ENCODE measurements around the gene GRK7. TPM values are rescaled to one million over a fixed set of nuclear protein-coding genes. Genes with fewer than 3 reads are reported as not detected.

GRK7 gene
- total and polyA plus RNA-seq, 2 of the 13 experiments (the other 11 are each of a cell fraction or from before 2014, with no cell fraction given) = not detected

DNA sequence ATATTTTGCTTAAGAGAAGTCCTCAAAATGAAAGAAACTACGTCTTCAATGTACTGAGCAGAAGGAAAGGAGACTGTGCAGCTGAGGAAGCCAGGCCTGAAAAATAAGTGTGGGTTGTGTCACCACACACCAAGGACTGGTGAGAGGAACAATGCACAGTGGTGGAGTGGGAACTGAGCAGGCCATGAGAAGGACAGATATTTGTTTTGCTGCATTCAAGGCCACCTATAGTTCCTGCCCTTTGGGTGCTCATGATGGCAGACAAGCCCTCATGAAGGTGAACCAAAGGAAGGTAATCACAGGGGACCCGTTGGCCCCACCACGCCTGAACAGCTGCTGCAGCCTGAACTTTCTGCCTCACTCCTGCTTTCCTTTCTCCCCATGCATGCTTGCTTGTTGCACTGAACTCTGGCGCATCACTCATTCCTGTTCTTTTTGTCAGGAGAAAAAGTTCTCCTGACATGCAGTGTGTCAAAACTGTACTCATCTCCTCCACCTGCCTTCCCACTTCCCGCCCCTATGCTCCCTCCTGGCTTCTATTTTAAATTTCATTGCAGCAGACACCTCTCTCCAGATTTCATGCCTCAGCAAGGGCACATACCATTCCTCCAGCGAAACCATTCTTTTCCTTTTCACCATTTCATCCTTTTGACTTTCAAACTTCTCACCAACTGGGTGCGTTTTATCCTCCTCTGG lies 27.3 kb upstream of the GRK7 start (continued):
- TF ChIP-seq FOSL1 (CRISPR knock-in tag; IDR thresholded peaks at IDR 0.05; ENCODE audit: borderline replicate concordance) (no peak), DPF2 (CRISPR knock-in tag; IDR thresholded peaks at IDR 0.05; ENCODE audit: borderline replicate concordance, low read depth) (no peak), BRD4 (CRISPR knock-in tag; IDR thresholded peaks at IDR 0.05) (no peak), ZNF607 (CRISPR knock-in tag; IDR thresholded peaks at IDR 0.05; ENCODE audit: borderline replicate concordance) (no peak), CBX2 (IDR thresholded peaks at IDR 0.05; ENCODE audit: low read depth, low read length) (no peak), CBX2 (CRISPR knock-in tag; IDR thresholded peaks at IDR 0.05; ENCODE audit: low read depth) (no peak), TARDBP (CRISPR knock-in tag; IDR thresholded peaks at IDR 0.05) (no peak), MXD3 (CRISPR knock-in tag; IDR thresholded peaks at IDR 0.05) (no peak), RFXANK (CRISPR knock-in tag; IDR thresholded peaks at IDR 0.05) (no peak), ZNF660 (CRISPR knock-in tag; IDR thresholded peaks at IDR 0.05; ENCODE audit: borderline replicate concordance, low read depth) (no peak), HNRNPH1 (optimal IDR thresholded peaks at IDR 0.05; ENCODE audit: low read depth, low read length) (no peak), ZMYM3 (CRISPR knock-in tag; IDR thresholded peaks at IDR 0.05) (0 out of 2 replicates have a peak, but pooled peaks have one; percentile 42), PLRG1 (conservative IDR thresholded peaks at IDR 0.05) (no peak), ZNF414 (CRISPR knock-in tag; IDR thresholded peaks at IDR 0.05) (no peak), XBP1 (CRISPR knock-in tag; IDR thresholded peaks at IDR 0.05) (no peak), ARNT (IDR thresholded peaks at IDR 0.05) (no peak), NR2C2 (CRISPR knock-in tag; IDR thresholded peaks at IDR 0.05; ENCODE audit: borderline replicate concordance) (no peak), XRCC5 (optimal IDR thresholded peaks at IDR 0.05; ENCODE audit: low read length) (no peak), ETV6 (CRISPR knock-in tag; conservative IDR thresholded peaks at IDR 0.05) (no peak), FOXA3 (CRISPR knock-in tag; IDR thresholded peaks at IDR 0.05) (0 out of 2 replicates have a peak, but pooled peaks have one; percentile 30), ETV5 (CRISPR knock-in tag; IDR thresholded peaks at IDR 0.05; ENCODE audit: borderline replicate concordance) (0 out of 2 replicates have a peak, but pooled peaks have one; percentile 11), ZNF772 (CRISPR knock-in tag; IDR thresholded peaks at IDR 0.05) (no peak), ELF3 (CRISPR knock-in tag; IDR thresholded peaks at IDR 0.05) (peak; percentile 44; the same call in 1 of the 2 replicates), ZFAT (CRISPR knock-in tag; conservative IDR thresholded peaks at IDR 0.05) (no peak)
- TF ChIP-seq, protein P1, sequence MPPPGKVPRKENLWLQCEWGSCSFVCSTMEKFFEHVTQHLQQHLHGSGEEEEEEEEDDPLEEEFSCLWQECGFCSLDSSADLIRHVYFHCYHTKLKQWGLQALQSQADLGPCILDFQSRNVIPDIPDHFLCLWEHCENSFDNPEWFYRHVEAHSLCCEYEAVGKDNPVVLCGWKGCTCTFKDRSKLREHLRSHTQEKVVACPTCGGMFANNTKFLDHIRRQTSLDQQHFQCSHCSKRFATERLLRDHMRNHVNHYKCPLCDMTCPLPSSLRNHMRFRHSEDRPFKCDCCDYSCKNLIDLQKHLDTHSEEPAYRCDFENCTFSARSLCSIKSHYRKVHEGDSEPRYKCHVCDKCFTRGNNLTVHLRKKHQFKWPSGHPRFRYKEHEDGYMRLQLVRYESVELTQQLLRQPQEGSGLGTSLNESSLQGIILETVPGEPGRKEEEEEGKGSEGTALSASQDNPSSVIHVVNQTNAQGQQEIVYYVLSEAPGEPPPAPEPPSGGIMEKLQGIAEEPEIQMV (CRISPR knock-in tag; IDR thresholded peaks at IDR 0.05; ENCODE audit: low read depth) = no peak
- TF ChIP-seq, protein P2, sequence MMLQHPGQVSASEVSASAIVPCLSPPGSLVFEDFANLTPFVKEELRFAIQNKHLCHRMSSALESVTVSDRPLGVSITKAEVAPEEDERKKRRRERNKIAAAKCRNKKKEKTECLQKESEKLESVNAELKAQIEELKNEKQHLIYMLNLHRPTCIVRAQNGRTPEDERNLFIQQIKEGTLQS (CRISPR knock-in tag; IDR thresholded peaks at IDR 0.05) = no peak
- TF ChIP-seq, protein P3, sequence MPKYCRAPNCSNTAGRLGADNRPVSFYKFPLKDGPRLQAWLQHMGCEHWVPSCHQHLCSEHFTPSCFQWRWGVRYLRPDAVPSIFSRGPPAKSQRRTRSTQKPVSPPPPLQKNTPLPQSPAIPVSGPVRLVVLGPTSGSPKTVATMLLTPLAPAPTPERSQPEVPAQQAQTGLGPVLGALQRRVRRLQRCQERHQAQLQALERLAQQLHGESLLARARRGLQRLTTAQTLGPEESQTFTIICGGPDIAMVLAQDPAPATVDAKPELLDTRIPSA (CRISPR knock-in tag; IDR thresholded peaks at IDR 0.05; ENCODE audit: borderline replicate concordance) = no peak
- TF ChIP-seq, protein P4, sequence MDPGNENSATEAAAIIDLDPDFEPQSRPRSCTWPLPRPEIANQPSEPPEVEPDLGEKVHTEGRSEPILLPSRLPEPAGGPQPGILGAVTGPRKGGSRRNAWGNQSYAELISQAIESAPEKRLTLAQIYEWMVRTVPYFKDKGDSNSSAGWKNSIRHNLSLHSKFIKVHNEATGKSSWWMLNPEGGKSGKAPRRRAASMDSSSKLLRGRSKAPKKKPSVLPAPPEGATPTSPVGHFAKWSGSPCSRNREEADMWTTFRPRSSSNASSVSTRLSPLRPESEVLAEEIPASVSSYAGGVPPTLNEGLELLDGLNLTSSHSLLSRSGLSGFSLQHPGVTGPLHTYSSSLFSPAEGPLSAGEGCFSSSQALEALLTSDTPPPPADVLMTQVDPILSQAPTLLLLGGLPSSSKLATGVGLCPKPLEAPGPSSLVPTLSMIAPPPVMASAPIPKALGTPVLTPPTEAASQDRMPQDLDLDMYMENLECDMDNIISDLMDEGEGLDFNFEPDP (CRISPR knock-in tag; conservative IDR thresholded peaks at IDR 0.05) = no peak
